MM.1S (cell line): ENCODE results near the gene TUSC7.

Experiments
- DNase-seq: peaks from one replicate; pipeline ENCODE4 v3.0.0-alpha.2; 2015
- H2AFZ ChIP-seq: fragments of 300-600 bp; sonication (generic); 2 replicates; pipeline ENCODE4 v1.6.0; 2016; ENCODE audit warnings: antibody characterized with exemption, low read length
- H3F3A ChIP-seq: fragments of 300-600 bp; sonication (generic); 2 replicates; pipeline ENCODE4 v1.6.1; 2016; ENCODE audit warnings: mild to moderate bottlenecking, antibody characterized with exemption, low read length, moderate library complexity, mixed read lengths; ENCODE audit not compliant: insufficient read depth
- H3K27ac ChIP-seq: fragments of 300-600 bp; sonication (generic); 2 replicates; pipeline ENCODE4 v1.5.1; 2016; ENCODE audit warnings: mild to moderate bottlenecking, low read length
- H3K27me3 ChIP-seq: fragments of 300-600 bp; sonication (generic); replicated peaks from 2 replicates; pipeline ENCODE4 v1.6.0; 2016; ENCODE audit warnings: low read length; ENCODE audit not compliant: insufficient read depth
- H3K36me3 ChIP-seq: fragments of 300-600 bp; sonication (generic); replicated peaks from 2 replicates; pipeline ENCODE4 v1.6.1; 2016; ENCODE audit warnings: mild to moderate bottlenecking, low read length, mixed read lengths; ENCODE audit not compliant: insufficient read depth
- H3K4me1 ChIP-seq: fragments of 300-600 bp; sonication (generic); 2 replicates; pipeline ENCODE4 v1.6.1; 2016; ENCODE audit warnings: low read length, mixed read lengths
- H3K4me2 ChIP-seq: fragments of 300-600 bp; sonication (generic); 2 replicates; pipeline ENCODE4 v1.6.0; 2016; ENCODE audit warnings: low read depth, low read length
- H3K4me3 ChIP-seq: fragments of 300-600 bp; sonication (generic); 2 replicates; pipeline ENCODE4 v1.5.1; 2016; ENCODE audit warnings: low read length, mixed read lengths
- H3K79me2 ChIP-seq: fragments of 300-600 bp; sonication (generic); 2 replicates; pipeline ENCODE4 v1.6.1; 2016; ENCODE audit warnings: mixed run types, low read length, mixed read lengths
- H3K9ac ChIP-seq: fragments of 300-600 bp; sonication (generic); 2 replicates; pipeline ENCODE4 v1.6.1; 2016; ENCODE audit warnings: low read length, mixed read lengths
- H3K9me2 ChIP-seq: fragments of 300-600 bp; sonication (generic); replicated peaks from 2 replicates; pipeline ENCODE4 v1.6.1; 2016; ENCODE audit warnings: mild to moderate bottlenecking, low read length, mixed read lengths; ENCODE audit not compliant: insufficient read depth
- H3K9me3 ChIP-seq: fragments of 300-600 bp; sonication (generic); replicated peaks from 2 replicates; pipeline ENCODE4 v1.6.1; 2016; ENCODE audit warnings: mild to moderate bottlenecking, low read length, mixed read lengths; ENCODE audit not compliant: insufficient read depth
- H4K20me1 ChIP-seq: fragments of 300-600 bp; sonication (generic); 2 replicates; pipeline ENCODE4 v1.6.1; 2016; ENCODE audit warnings: mild to moderate bottlenecking, low read length, moderate library complexity, mixed read lengths; ENCODE audit not compliant: insufficient read depth
- EZH2 ChIP-seq: fragments of 300-600 bp; sonication (generic); optimal IDR thresholded peaks from 2 replicates; pipeline ENCODE3; 2017; ENCODE audit warnings: low read depth, mild to moderate bottlenecking, antibody characterized with exemption, low read length, mixed read lengths
- EZH2phosphoT487 ChIP-seq: fragments of 300-600 bp; sonication (generic); IDR thresholded peaks from 2 replicates; pipeline ENCODE4 v1.6.1; 2018; ENCODE audit warnings: antibody characterized with exemption, low read length
- TF ChIP-seq, protein P1 (sequence below): fragments of 300-600 bp; sonication (generic); IDR thresholded peaks from 2 replicates; pipeline ENCODE4 v1.5.1; 2016; ENCODE audit warnings: antibody characterized with exemption, low read length, mixed read lengths

The TUSC7 gene

DNA sequence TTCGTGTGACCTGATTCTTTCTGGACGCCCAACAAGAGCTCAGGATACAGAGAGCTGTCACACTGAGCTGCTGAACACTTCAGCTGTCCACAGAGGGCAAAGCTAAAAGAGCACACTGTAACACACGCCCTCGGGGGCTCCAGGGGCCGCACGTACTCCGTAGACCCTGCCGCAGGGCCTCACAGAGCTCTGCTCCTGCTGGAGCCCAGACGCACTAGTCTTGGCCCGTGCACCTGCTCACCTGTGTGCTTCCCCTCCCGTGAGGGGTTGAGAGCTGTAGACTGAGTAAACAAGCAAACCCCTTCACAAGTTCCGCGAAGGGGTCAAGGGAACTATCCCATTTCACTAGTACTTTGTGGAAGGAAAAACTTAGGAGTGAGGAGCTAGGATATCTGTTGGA is 30.7 kb upstream of the TUSC7 start:
- Histone ChIP-seq H3K79me2 (no peaks in the 10 kb centered on the region), H2AFZ (no peak overlapping the region), H3F3A (no peaks in the 10 kb centered on the region), H3K9me2 (no peaks in the 10 kb centered on the region), H3K4me3 (no peak overlapping the region), H3K9me3 (no peaks in the 10 kb centered on the region), H3K4me2 (no peak overlapping the region), H3K36me3 (no peaks in the 10 kb centered on the region), H3K27ac (no peak overlapping the region), H3K27me3 (no peaks in the 10 kb centered on the region), H3K9ac (no peak overlapping the region), H3K4me1 (no peaks in the 10 kb centered on the region), H4K20me1 (no peaks in the 10 kb centered on the region)
- TF ChIP-seq EZH2phosphoT487 (no peak), EZH2 (no peak)
- TF ChIP-seq, protein P1, sequence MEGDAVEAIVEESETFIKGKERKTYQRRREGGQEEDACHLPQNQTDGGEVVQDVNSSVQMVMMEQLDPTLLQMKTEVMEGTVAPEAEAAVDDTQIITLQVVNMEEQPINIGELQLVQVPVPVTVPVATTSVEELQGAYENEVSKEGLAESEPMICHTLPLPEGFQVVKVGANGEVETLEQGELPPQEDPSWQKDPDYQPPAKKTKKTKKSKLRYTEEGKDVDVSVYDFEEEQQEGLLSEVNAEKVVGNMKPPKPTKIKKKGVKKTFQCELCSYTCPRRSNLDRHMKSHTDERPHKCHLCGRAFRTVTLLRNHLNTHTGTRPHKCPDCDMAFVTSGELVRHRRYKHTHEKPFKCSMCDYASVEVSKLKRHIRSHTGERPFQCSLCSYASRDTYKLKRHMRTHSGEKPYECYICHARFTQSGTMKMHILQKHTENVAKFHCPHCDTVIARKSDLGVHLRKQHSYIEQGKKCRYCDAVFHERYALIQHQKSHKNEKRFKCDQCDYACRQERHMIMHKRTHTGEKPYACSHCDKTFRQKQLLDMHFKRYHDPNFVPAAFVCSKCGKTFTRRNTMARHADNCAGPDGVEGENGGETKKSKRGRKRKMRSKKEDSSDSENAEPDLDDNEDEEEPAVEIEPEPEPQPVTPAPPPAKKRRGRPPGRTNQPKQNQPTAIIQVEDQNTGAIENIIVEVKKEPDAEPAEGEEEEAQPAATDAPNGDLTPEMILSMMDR: no peak
- no peak for DNase-seq

DNA sequence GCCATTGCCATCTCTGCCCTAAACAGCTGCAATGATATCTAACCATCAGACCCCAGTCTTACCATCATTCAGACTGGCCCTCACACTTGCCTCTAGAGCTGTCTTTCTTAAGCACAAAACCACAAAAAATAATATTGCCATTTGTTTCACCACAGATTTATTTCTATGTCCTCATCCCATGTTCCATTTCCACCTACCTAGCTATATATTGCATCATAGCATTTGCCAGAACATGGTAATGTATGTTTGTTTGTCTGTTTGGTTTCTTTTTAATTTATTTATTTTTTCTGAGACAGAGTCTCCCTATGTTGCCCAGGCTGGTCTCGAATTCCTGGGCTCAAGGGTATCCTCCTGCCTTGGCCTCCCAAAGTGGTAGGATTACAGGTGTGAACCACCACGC is 18.5 kb upstream of the TUSC7 start:
- Histone ChIP-seq H3F3A (no peaks in the 10 kb centered on the region), H3K27ac (no peak overlapping the region), H3K4me3 (no peak overlapping the region), H2AFZ (no peak overlapping the region), H3K9me2 (no peaks in the 10 kb centered on the region), H3K36me3 (no peaks in the 10 kb centered on the region), H3K4me2 (no peak overlapping the region), H3K27me3 (no peaks in the 10 kb centered on the region), H3K9ac (no peak overlapping the region), H3K4me1 (no peaks in the 10 kb centered on the region), H3K79me2 (no peaks in the 10 kb centered on the region), H3K9me3 (no peaks in the 10 kb centered on the region), H4K20me1 (no peaks in the 10 kb centered on the region)
- DNase-seq: no peak
- TF ChIP-seq EZH2phosphoT487 (no peak), EZH2 (no peak)
- TF ChIP-seq, protein P1: no peak

DNA sequence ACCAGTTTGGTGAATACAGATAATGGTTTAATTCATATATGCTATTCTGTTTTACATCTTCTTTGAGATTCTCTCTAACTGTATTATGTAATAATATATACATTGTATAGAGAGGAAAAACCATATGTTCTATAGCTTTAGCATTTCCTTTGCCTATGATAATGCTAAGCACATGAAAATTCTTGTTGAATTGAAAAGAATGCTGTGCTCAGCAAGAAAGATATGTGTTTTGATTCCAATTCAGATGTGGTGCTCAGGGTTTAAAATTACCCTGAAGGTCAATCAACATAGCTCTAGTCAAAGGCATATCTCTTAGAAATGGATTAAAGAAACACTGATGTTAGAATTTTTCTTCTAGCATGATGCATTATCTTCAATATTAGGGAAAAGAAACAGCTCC is 8.5 kb upstream of the TUSC7 start:
- Histone ChIP-seq H3F3A (no peaks in the 10 kb centered on the region), H3K9me3 (no peaks in the 10 kb centered on the region), H3K4me2 (no peak overlapping the region), H3K36me3 (no peaks in the 10 kb centered on the region), H3K9ac (no peak overlapping the region), H3K4me3 (no peak overlapping the region), H3K79me2 (no peaks in the 10 kb centered on the region), H3K27ac (no peak overlapping the region), H4K20me1 (no peaks in the 10 kb centered on the region), H3K9me2 (no peaks in the 10 kb centered on the region), H3K27me3 (no peaks in the 10 kb centered on the region), H3K4me1 (no peaks in the 10 kb centered on the region), H2AFZ (no peak overlapping the region)
- no peak for DNase-seq
- TF ChIP-seq, protein P1: no peak
- TF ChIP-seq EZH2phosphoT487 (no peak), EZH2 (no peak)

DNA sequence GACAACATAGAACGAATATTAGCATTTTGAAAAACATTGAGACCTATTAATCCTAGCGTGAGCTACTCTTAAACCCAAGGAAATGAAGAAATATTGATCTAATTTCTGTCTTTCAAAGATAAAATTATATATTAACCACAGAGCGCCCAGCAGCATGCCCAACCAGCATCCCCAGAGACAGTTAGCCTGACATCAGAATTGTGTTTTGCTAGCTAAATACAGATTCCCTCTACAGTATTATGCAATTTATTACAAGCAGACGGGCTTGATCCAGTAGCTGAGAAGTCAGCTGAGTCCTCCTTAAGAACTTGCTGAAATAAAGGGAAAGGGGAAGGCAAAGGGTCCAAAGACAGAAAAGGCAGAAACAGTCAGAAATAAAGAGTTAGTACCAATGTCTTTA is 7.2 kb upstream of the TUSC7 start:
- no peaks in the 10 kb centered on the region for H3K27me3 ChIP-seq

More for the DNA sequence above, 7.2 kb upstream of the TUSC7 start:
- Histone ChIP-seq H3K79me2 (no peaks in the 10 kb centered on the region), H3K9me2 (no peaks in the 10 kb centered on the region), H3F3A (no peaks in the 10 kb centered on the region), H3K9ac (no peak overlapping the region), H3K27ac (no peak overlapping the region), H3K4me1 (no peaks in the 10 kb centered on the region), H3K36me3 (no peaks in the 10 kb centered on the region), H3K9me3 (no peaks in the 10 kb centered on the region), H3K4me3 (no peak overlapping the region), H4K20me1 (no peaks in the 10 kb centered on the region), H2AFZ (no peak overlapping the region), H3K4me2 (no peak overlapping the region)
- TF ChIP-seq EZH2phosphoT487: no peak
- TF ChIP-seq, protein P1: no peak
- TF ChIP-seq EZH2: no peak
- DNase-seq: no peak
